ENCODE measurements around the gene SMIM20.
"Not testable (repeated sequence)": the region's sequence is repeated elsewhere in the genome, so short reads cannot be mapped to it uniquely, and the experiment has no call there.

Gene SMIM20

GRCh38 chr4:25913851-25914669 lies at the start of gene SMIM20:
Gene SMIM20, plus strand, starts transcription at chr4:25914220. Its CDS starts 94 bp downstream, at chr4:25914314.
- ATAC-seq: peak; percentile 90 to 91

GRCh38 chr4:25865586-25865985 lies 48.4 kb upstream of the SMIM20 start:
- ATAC-seq: no peak

GRCh38 chr4:25866401-25866800 lies 47.6 kb upstream of the SMIM20 start:
- not testable (repeated sequence) for ATAC-seq

- ATAC-seq: no peak
Measured at GRCh38 chr4:25867781-25868294, 46.2 kb upstream of the SMIM20 start.

- ATAC-seq: no peak
Measured at GRCh38 chr4:25870081-25870480, 43.9 kb upstream of the SMIM20 start.

GRCh38 chr4:25872851-25873631 lies 41.0 kb upstream of the SMIM20 start:
- no peak for ATAC-seq

GRCh38 chr4:25873632-25874129 lies 40.3 kb upstream of the SMIM20 start:
- no peak for ATAC-seq

- no peak for ATAC-seq
Measured at GRCh38 chr4:25874655-25875054, 39.4 kb upstream of the SMIM20 start.

- ATAC-seq: no peak
Measured at GRCh38 chr4:25875281-25875745, 38.7 kb upstream of the SMIM20 start.

- no peak for ATAC-seq
Measured at GRCh38 chr4:25878676-25879075, 35.3 kb upstream of the SMIM20 start.

GRCh38 chr4:25879091-25879584 lies 34.9 kb upstream of the SMIM20 start:
- ATAC-seq: no peak

GRCh38 chr4:25879587-25879986 lies 34.4 kb upstream of the SMIM20 start:
- ATAC-seq: no peak

- ATAC-seq: no peak
Measured at GRCh38 chr4:25879991-25880651, 33.9 kb upstream of the SMIM20 start.

- no peak for ATAC-seq
Measured at GRCh38 chr4:25881193-25881592, 32.8 kb upstream of the SMIM20 start.

GRCh38 chr4:25882226-25882625 lies 31.8 kb upstream of the SMIM20 start:
- no peak for ATAC-seq

GRCh38 chr4:25883565-25883964 lies 30.5 kb upstream of the SMIM20 start:
- no peak for ATAC-seq

GRCh38 chr4:25884031-25884782 lies 29.8 kb upstream of the SMIM20 start:
- ATAC-seq: no peak

- no peak for ATAC-seq
Measured at GRCh38 chr4:25888781-25889180, 25.2 kb upstream of the SMIM20 start.

GRCh38 chr4:25889589-25890503 lies 24.2 kb upstream of the SMIM20 start:
- no peak for ATAC-seq

GRCh38 chr4:25890571-25891485 lies 23.2 kb upstream of the SMIM20 start:
- ATAC-seq: no peak
